DND-41 (cell line): ENCODE measurements around the gene CLEC9A.

Experiments
- EZH2 ChIP-seq: IDR thresholded peaks from 3 replicates; pipeline ENCODE4 v1.6.1; 2012; ENCODE audit warnings: borderline replicate concordance, low read depth, mild to moderate bottlenecking, moderate library complexity, low read length, inconsistent platforms; ENCODE audit not compliant: severe bottlenecking
- TF ChIP-seq, protein P1 (sequence below): IDR thresholded peaks from 2 replicates; pipeline ENCODE4 v1.5.1; 2012; ENCODE audit warnings: borderline replicate concordance, low read length, moderate library complexity, mild to moderate bottlenecking; ENCODE audit not compliant: poor library complexity, severe bottlenecking; ENCODE audit errors: extremely low read depth

DNA sequence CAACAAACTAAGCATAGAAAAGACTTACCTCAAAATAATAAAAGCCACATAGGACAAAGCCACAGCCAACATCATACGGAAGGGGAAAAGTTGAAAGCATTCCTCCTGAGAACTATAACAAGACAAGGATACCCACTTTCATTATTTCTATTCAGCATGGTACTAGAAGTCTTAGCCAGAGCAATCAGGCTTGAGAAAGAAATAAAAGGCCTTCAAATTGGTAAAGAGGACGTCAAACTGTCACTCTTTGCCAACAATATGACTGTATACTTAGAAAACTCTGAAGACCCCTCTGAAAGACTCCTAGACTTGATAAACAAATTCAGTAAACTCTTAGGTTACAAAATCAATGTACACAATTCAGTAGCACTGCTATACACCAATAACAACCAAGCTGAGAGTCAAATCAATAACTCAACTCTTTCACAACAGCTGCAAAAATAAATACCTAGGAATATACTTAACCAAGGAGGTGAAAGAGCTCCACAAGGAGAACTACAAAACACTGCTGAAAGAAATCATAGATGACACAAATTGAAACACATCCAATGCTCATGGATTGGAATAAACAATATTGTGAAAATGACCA, 79.9 kb downstream of the CLEC9A start:
- TF ChIP-seq EZH2, result no peak
- TF ChIP-seq, protein P1, sequence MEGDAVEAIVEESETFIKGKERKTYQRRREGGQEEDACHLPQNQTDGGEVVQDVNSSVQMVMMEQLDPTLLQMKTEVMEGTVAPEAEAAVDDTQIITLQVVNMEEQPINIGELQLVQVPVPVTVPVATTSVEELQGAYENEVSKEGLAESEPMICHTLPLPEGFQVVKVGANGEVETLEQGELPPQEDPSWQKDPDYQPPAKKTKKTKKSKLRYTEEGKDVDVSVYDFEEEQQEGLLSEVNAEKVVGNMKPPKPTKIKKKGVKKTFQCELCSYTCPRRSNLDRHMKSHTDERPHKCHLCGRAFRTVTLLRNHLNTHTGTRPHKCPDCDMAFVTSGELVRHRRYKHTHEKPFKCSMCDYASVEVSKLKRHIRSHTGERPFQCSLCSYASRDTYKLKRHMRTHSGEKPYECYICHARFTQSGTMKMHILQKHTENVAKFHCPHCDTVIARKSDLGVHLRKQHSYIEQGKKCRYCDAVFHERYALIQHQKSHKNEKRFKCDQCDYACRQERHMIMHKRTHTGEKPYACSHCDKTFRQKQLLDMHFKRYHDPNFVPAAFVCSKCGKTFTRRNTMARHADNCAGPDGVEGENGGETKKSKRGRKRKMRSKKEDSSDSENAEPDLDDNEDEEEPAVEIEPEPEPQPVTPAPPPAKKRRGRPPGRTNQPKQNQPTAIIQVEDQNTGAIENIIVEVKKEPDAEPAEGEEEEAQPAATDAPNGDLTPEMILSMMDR, result no peak
